WI38 (cell line): Measurements from ENCODE around the gene KMT2E.

ENCODE experiments used
- H3K4me3 ChIP-seq: 2 replicates; pipeline ENCODE4 v1.5.1; 2011; ENCODE audit warnings: low read depth, mild to moderate bottlenecking, control low read depth, low read length
- TF ChIP-seq, protein P1 (sequence below): IDR thresholded peaks from 2 replicates; pipeline ENCODE4 v1.5.1; 2012; ENCODE audit warnings: low read depth, mild to moderate bottlenecking, control low read depth, low read length

KMT2E gene

DNA sequence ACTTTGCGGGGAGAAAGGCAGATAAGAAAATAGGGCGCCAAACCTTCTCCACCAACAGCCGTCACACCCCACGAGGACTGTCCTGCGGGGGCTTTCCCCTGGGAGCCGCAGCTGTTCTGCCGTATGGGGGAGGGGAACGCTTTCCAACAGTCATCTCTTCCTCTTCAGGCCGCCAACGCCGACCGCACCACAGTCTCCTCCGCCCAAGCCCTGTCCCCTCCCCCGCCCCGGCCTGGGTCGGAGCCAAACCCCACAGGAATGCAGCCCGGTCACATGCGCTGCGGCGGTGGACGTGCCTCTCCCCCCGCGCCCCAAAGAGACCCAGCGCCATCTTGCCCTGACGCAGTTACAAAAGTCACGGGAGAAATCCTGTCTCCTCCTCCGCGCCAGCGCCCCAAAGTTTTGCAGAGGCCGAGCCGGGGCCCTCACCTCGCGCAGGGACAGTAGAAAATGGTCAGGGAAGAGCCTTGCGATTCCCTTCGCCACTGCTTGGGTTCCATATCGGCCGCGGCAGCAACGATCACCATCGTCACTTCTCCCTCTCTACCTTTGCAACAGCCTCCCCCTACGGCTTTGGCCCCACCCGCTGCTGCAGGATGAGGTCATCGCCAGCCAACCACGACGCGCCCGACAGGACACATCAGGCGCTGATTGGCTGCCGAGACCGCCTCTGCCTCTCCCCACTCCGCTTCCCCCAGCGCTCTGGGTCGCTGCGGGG is 1.3 kb upstream of the KMT2E start:
- TF ChIP-seq, protein P1, sequence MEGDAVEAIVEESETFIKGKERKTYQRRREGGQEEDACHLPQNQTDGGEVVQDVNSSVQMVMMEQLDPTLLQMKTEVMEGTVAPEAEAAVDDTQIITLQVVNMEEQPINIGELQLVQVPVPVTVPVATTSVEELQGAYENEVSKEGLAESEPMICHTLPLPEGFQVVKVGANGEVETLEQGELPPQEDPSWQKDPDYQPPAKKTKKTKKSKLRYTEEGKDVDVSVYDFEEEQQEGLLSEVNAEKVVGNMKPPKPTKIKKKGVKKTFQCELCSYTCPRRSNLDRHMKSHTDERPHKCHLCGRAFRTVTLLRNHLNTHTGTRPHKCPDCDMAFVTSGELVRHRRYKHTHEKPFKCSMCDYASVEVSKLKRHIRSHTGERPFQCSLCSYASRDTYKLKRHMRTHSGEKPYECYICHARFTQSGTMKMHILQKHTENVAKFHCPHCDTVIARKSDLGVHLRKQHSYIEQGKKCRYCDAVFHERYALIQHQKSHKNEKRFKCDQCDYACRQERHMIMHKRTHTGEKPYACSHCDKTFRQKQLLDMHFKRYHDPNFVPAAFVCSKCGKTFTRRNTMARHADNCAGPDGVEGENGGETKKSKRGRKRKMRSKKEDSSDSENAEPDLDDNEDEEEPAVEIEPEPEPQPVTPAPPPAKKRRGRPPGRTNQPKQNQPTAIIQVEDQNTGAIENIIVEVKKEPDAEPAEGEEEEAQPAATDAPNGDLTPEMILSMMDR, result no peak
- peak overlapping the region; percentile 95 for H3K4me3 ChIP-seq

DNA sequence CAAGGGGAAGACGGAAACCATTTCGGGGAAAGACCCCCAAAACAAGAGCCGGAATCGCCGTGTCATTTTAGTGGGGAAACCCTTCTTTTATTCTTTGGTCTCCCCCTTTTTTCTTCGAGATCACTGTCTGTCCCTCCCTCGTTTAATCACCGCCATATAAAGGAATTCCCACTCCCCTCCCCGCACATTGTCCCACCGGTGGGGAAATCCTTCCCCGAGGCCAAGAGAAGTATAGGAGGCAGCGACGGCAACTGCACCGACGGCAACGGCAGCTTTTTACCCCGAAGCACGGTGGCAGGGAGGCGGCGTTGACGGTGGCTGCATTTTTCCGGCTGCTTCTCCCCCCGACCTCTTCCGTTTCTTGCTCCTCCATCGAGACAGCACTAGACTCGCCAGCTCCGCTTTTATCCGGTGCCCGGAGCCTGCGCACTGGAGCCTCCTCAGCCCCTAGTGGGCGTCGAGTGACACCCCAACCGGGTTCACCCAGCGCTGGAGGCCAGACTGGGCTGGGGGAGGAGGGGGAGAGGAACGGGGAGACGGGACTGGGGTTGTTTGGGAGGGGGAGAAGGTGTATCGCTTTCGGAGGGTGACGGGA is 687 bp upstream of the KMT2E start:
- TF ChIP-seq, protein P1, result peak; percentile 67
- H3K4me3 ChIP-seq, result peak overlapping the region; percentile 95

DNA sequence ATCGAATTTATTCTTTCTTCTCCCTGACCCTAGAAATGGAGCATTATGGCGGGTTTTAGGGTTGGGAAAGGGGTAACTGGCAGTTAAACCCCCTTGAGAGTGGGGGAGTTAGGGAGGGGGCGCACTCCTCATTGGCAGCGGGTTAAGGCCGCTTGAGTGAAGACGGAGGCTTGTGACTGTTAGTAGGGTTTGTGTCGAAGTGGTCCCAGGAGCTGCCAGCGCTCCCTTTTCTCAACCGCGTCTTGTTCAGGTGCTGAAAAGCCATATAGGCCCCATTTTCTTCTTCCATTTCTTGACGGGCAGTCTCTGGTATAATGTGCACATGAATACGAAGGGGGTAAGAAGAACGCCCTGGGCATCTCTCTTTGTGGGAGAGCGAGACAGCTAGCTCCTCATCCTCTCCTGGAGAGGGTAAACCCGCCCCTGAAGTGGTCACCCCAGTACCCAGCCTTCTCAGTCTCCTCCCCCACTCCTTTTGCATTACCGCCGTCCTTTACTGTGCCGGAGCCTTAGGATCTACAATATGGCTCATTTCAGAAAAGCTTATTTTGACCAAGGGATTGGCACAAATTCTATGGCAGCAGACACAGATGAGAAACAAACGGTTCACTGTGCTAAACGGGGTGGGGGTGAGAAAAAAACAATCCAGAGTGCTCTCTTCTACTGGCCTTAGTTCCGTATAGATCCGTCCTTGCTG is 836 bp downstream of the KMT2E start:
- peak overlapping the region; percentile 95 for H3K4me3 ChIP-seq
- TF ChIP-seq, protein P1, result no peak

DNA sequence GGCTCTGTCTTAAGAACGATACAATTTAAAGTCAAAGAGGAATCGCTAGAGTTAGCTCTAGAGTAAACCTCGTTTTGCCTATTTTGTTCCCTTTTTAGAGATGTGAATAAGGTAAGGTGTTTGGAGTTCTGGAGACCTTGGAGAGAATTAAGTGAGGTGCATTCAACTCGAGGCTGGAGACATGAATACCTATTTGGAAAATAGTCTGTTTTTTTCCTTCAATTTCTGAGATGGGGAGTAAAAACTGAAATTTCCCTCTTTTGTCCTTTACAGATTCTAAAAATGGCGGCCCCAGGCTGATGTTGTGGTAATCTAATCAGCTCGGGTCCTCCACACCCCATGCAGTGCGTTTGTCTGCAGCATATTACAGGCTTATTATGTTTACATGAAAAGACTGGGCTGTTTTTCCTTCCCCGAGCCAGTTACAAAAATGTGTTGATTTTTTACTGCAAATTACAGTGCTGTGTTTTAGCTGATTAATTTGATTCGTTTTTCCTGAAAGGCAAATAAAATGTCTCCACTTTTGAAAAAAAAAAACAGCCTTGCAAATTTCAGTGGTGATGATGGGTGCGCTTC is 1.5 kb downstream of the KMT2E start:
- TF ChIP-seq, protein P1, result no peak
- H3K4me3 ChIP-seq, result peak overlapping the region; percentile 95

DNA sequence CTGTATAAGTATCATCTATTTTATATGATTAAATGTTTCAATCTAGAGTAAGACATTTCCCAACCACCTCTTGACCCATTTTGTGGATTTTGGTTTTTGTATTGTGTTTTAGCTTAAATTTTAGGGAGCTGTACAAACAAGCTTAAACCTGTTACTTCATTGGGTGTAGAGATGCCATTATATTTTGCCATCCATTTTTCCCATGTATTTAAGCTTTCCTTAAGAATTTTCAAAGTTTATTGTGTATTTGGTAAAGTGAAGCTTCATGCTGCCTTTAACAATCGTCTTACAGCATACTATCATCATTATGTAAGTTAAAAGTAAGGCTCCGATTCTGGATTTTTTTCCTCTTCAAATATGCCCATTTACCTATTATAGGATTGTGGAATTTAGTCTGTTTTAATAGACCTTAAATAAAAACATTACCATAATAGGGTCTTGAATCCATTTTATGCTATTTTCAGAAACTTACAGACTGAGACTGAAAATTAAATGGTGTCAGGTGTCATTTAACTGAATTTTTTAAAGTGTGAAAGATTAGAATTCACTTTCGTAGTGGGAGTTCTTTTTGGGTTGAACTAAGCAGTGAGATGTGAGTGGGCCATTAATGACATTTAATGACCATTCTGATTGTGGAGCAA is 2.2 kb downstream of the KMT2E start:
- TF ChIP-seq, protein P1, result no peak
- H3K4me3 ChIP-seq, result peak overlapping the region; percentile 95

DNA sequence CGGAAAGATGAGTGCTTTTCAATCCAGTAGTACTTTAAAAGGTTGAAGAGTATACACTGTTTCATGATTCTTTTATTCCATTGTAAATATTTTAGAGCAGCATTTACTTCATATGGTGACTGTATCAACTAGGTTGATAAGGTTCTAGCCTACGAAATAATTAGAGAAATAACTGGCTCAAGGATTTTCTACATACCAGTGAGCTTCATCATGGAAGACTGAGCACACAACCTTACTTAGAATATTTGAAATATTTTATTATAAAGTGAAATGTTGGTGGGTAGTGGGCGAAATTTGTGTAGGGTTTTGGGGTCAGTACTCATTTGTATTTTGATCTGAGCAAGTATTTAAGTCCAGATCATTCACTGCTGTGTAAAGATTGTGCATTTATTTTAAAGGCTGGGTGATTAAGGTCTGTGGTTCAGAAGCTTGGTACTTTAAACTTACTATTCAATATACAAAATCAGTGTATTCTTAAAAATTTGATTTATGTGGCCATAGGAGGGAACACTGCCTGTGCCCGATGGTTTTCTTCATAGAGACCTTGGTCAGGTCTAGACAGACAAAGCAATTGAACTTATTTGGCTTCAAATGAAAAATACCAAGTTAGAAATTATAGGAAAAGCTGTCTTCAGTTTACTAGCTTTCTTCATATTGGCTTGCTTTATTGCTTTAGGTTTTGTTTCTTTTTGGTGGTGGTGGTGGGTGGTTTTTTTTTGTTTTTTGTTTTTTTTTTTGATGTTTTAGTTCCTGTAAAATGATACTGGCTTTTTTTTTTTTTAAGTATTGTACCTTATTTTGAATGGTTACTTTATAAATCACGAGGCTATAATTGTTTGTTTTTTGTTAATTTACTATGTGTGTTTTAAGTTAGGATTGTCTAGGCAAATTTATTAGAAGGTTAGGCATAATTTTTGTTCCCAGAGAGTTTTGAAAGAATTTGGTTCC is 3.0 kb downstream of the KMT2E start:
- TF ChIP-seq, protein P1, result no peak
- H3K4me3 ChIP-seq, result peak overlapping the region; percentile 95
